ENCODE measurements around the gene ANKRD37.

ANKRD37 gene

GRCh38 chr4:185425647-185426352, 29.2 kb downstream of the ANKRD37 start, which contains the start of gene UFSP2:
Gene UFSP2 (minus strand): TSS chr4:185425964. CDS start chr4:185425868, 96 bp downstream.
- DNase-seq = peak; percentile 84

- no peak for DNase-seq
Observed at GRCh38 chr4:185426960-185427688, 30.5 kb downstream of the ANKRD37 start.

- DNase-seq = no peak
Observed at GRCh38 chr4:185429660-185430059, 33.0 kb downstream of the ANKRD37 start.

GRCh38 chr4:185435466-185435865, 38.8 kb downstream of the ANKRD37 start:
- DNase-seq = no peak

- no peak for DNase-seq
Observed at GRCh38 chr4:185437809-185438208, 41.2 kb downstream of the ANKRD37 start.

GRCh38 chr4:185441479-185441878, 44.8 kb downstream of the ANKRD37 start:
- no peak for DNase-seq

GRCh38 chr4:185445209-185445608, 48.6 kb downstream of the ANKRD37 start:
- DNase-seq = no peak
